ENCODE measurements around the gene AICDA. TPM values are rescaled to one million over a fixed set of nuclear protein-coding genes. Genes with fewer than 3 reads are reported as not detected.
A peak's percentile ranks its signal among the peaks of the same experiment; 100 is the strongest.

AICDA gene
- total and polyA plus RNA-seq, 10 of the 15 experiments (the other 5 are each of a cell fraction or from before 2014, with no cell fraction given): 9.4 to 24.9 (median 16.6) TPM

GRCh38 chr12:8629486-8630033 lies 16.9 kb upstream of the AICDA start (continued):
- TF ChIP-seq KAT2A (conservative IDR thresholded peaks at IDR 0.05; ENCODE audit: control insufficient read depth, low read depth, low read length): no peak
- peak; percentile 85 for TF ChIP-seq TCF3 (IDR thresholded peaks at IDR 0.05; ENCODE audit: borderline replicate concordance, insufficient read depth, low read depth, low read length)
- TF ChIP-seq, protein P1, sequence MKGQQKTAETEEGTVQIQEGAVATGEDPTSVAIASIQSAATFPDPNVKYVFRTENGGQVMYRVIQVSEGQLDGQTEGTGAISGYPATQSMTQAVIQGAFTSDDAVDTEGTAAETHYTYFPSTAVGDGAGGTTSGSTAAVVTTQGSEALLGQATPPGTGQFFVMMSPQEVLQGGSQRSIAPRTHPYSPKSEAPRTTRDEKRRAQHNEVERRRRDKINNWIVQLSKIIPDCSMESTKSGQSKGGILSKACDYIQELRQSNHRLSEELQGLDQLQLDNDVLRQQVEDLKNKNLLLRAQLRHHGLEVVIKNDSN (IDR thresholded peaks at IDR 0.05; ENCODE audit: borderline replicate concordance, extremely low read length, insufficient read depth, low read depth, low read length): no peak
- TF ChIP-seq GABPA (IDR thresholded peaks at IDR 0.05; ENCODE audit: low read depth): peak; percentile 71; the same call in 1 of the 2 replicates
- peak; percentile 100 for TF ChIP-seq MEF2B (IDR thresholded peaks at IDR 0.05; ENCODE audit: partially characterized antibody, poor library complexity, severe bottlenecking)
- no peak for TF ChIP-seq SIX5 (IDR thresholded peaks at IDR 0.05; ENCODE audit: low read depth, low read length, severe bottlenecking)
- TF ChIP-seq RFX5 (IDR thresholded peaks at IDR 0.05; ENCODE audit: low read depth, low read length): no peak
- TF ChIP-seq SRF (IDR thresholded peaks at IDR 0.05; ENCODE audit: low read depth in 2 of 2, low read length in 2 of 2): no peak
- TF ChIP-seq MEF2A (IDR thresholded peaks at IDR 0.05; ENCODE audit: insufficient read depth, low read depth, low read length): peak; percentile 100
- no peak for TF ChIP-seq NR2C1 (IDR thresholded peaks at IDR 0.05)
- TF ChIP-seq FOXM1 (IDR thresholded peaks at IDR 0.05; ENCODE audit: low read depth, low read length): peak; percentile 100
- peak; percentile 94 for TF ChIP-seq ZNF217 (IDR thresholded peaks at IDR 0.05)
- TF ChIP-seq CEBPZ (IDR thresholded peaks at IDR 0.05; ENCODE audit: low read depth, low read length): no peak
- peak; percentile 75; the same call in 1 of the 2 replicates for TF ChIP-seq CHD2 (IDR thresholded peaks at IDR 0.05; ENCODE audit: borderline replicate concordance, low read depth, low read length)
- no peak for TF ChIP-seq HCFC1 (IDR thresholded peaks at IDR 0.05; ENCODE audit: low read length)
- peak; percentile 80 for TF ChIP-seq PBX3 (IDR thresholded peaks at IDR 0.05; ENCODE audit: insufficient replicate concordance, low read depth, low read length)
- TF ChIP-seq DPF2 (IDR thresholded peaks at IDR 0.05): peak; percentile 97
- no peak for TF ChIP-seq SREBF2 (IDR thresholded peaks at IDR 0.05; ENCODE audit: low read length)
- TF ChIP-seq ESRRA (IDR thresholded peaks at IDR 0.05; ENCODE audit: low read length): no peak
- no peak for TF ChIP-seq HDAC2 (IDR thresholded peaks at IDR 0.05)
- 0 out of 2 replicates have a peak, but pooled peaks have one; percentile 66 for TF ChIP-seq STAT3 (IDR thresholded peaks at IDR 0.05; ENCODE audit: low read depth, low read length)
- TF ChIP-seq GATAD2B (conservative IDR thresholded peaks at IDR 0.05; ENCODE audit: low read depth): peak; percentile 97
- TF ChIP-seq CHD4 (IDR thresholded peaks at IDR 0.05): no peak
- no peak for TF ChIP-seq NRF1 (conservative IDR thresholded peaks at IDR 0.05; ENCODE audit: low read depth, low read length)

All from GM12878 (cell line).